Measurements from ENCODE around the gene CZIB. TPM values are rescaled to one million over a fixed set of nuclear protein-coding genes. Genes with fewer than 3 reads are reported as not detected.

CZIB gene
- total RNA-seq, 2 experiments from 2014 or later = 45.4 to 48.7 TPM

DNA sequence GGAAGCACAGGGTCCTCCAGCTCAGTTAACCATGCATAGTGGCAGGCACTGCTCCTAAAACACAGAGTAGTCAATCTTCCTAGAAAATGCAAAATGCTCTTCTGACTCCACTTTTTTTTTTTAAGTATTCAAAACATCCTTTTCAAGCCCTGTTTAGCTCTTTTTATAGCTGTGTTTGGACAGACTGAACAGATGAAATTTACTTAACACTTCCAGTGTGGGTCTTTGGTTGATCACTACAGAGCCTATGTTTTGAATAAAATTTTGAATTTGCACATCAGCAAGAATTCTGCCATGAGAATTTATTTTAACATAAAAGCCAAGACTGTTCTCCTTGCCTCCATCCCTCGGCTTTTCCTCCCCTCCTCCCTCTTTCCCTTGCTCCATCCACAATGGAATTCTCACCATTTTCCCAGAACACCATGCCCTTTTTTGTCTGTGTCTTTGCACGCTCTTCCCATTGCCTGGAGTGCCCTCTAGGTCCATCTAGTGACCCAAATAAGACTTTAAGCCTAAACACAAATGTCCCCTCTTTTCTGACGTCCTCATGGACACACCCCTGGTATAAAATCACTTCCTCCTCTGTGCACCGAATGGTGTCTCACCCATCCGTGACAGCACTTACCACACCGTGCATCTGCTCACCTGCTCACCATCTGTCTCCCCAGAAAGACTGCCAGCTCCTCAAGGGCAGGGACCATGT lies 47.9 kb downstream of the CZIB start:
- Mint-ChIP-seq H3K9me3 (ENCODE audit: low read depth) (no peaks in the 10 kb centered on the region), H3K27me3 (peaks cover 6% of the 10 kb centered on the region), H3K27ac (no peak overlapping the region), H3K4me3 (no peak overlapping the region), H3K4me1 (no peaks in the 10 kb centered on the region), H3K36me3 (ENCODE audit: low read depth) (no peaks in the 10 kb centered on the region)
- intact Hi-C loops (cut with DNase I, micrococcal nuclease) = no loop called here
- DNase-seq (no peak), ATAC-seq (no peak)
- ChIA-PET CTCF (interaction anchor here (0.7 to 2.7 kb wide), 2 partner anchors 10 to 18 kb away, joined by 3 to 11 read pairs; no protein-coding TSS in a partner anchor), POLR2A (interaction anchor here (0.6 kb wide), 1 partner anchor 704 kb away, joined by 4 read pairs; no protein-coding TSS in a partner anchor)

GRCh38 chr1:53166912-53167311 lies 53.5 kb downstream of the CZIB start:
- ChIA-PET CTCF (interaction anchor here (1.7 kb wide), 1 partner anchor 14 kb away, joined by 6 read pairs; no protein-coding TSS in a partner anchor), POLR2A (no interaction called here)
- Mint-ChIP-seq H3K4me3 (no peak overlapping the region), H3K4me1 (no peaks in the 10 kb centered on the region), H3K27ac (no peak overlapping the region), H3K9me3 (ENCODE audit: low read depth) (no peaks in the 10 kb centered on the region), H3K36me3 (ENCODE audit: low read depth) (no peaks in the 10 kb centered on the region), H3K27me3 (no peaks in the 10 kb centered on the region)
- intact Hi-C loops (cut with DNase I, micrococcal nuclease) = no loop called here
- no peak for ATAC-seq
- DNase-seq = no peak

DNA sequence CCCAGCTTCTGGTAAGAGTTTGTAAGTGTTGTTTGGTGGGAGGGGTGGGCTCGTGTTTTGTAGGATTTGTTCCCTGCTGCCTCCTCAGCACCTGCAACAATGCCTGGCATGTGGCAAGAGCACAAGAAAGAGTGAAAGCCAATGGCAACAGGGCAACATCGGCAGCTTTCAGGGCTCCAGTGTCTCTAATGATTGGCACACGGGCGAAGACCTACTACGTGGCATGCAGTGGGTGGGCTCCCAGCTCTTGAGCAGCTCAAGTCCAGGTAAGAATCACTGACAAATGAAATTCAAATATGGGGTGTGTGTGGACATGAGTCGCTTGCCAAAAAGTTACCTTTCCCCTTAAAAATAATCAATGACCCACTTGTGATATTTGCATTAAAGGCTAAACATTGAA lies 54.1 kb downstream of the CZIB start:
- Mint-ChIP-seq H3K4me1 (no peaks in the 10 kb centered on the region), H3K36me3 (ENCODE audit: low read depth) (no peaks in the 10 kb centered on the region), H3K9me3 (ENCODE audit: low read depth) (no peaks in the 10 kb centered on the region), H3K4me3 (no peak overlapping the region), H3K27me3 (no peaks in the 10 kb centered on the region), H3K27ac (no peak overlapping the region)
- DNase-seq = no peak
- ChIA-PET POLR2A (no interaction called here), CTCF (interaction anchor here (1.7 kb wide), 1 partner anchor 14 kb away, joined by 6 read pairs; no protein-coding TSS in a partner anchor)
- intact Hi-C loops (cut with DNase I, micrococcal nuclease) = no loop called here
- ATAC-seq = no peak

GRCh38 chr1:53165408-53165961 lies 54.9 kb downstream of the CZIB start:
- ATAC-seq = no peak
- Mint-ChIP-seq H3K36me3 (ENCODE audit: low read depth) (no peaks in the 10 kb centered on the region), H3K4me1 (no peaks in the 10 kb centered on the region), H3K27me3 (no peaks in the 10 kb centered on the region), H3K9me3 (ENCODE audit: low read depth) (no peaks in the 10 kb centered on the region), H3K27ac (no peak overlapping the region), H3K4me3 (no peak overlapping the region)
- DNase-seq = no peak
- ChIA-PET CTCF (no interaction called here), POLR2A (no interaction called here)
- intact Hi-C loops (cut with DNase I, micrococcal nuclease) = no loop called here

Other genes with a start within 250 kb of the CZIB start
- gene PODN, start 158.4 kb downstream of the CZIB start, total RNA-seq = not detected
- gene SLC1A7, start 78.0 kb downstream of the CZIB start, total RNA-seq = not detected
- gene CPT2, start 23.8 kb downstream of the CZIB start, total RNA-seq = 10 to 100 TPM; 20.7 to 23.7 TPM
- gene MAGOH, start 17.9 kb upstream of the CZIB start, total RNA-seq = 10 to 100 TPM; 73.7 to 92.3 TPM
- gene LRP8, start 107.4 kb upstream of the CZIB start, total RNA-seq = 10 to 100 TPM; 40.6 to 46.5 TPM
- under 1 TPM; 0.23 to 0.25 TPM for gene DMRTB1, start 238.8 kb upstream of the CZIB start, total RNA-seq

Data from activated CD4-positive, alpha-beta T cell treated with anti-CD3 and anti-CD28 coated beads for 36 hours (primary cell).